Stimulated activated effector memory CD8-positive, alpha-beta T cell treated with anti-CD3 and anti-CD28 coated beads, Interleukin-12 subunit alpha, Interleukin-12 subunit beta, amount 100 ng/mL, for 72 hours (primary cell): ENCODE results near the gene ANO5.

Experiments used
- ATAC-seq: fragments of 150-1000 bp; cut with Tn5 transposase; 2 replicates; pipeline ENCODE4 v1.10.0; 2021
- DNase-seq, 2 donors: peaks; one replicate each; pipeline ENCODE4 v3.0.0; 2021 to 2022; ENCODE audit warnings: low spot score in 2 of 2
- H3K27ac Mint-ChIP-seq: one replicate; pipeline ENCODE4 v1.8.0; 2022; ENCODE audit warnings: mild to moderate bottlenecking, mixed read lengths
- H3K36me3 Mint-ChIP-seq: one replicate; pipeline ENCODE4 v1.8.0; 2022; ENCODE audit warnings: mild to moderate bottlenecking, mixed read lengths
- H3K4me1 Mint-ChIP-seq: one replicate; pipeline ENCODE4 v1.8.0; 2022; ENCODE audit warnings: mixed read lengths
- H3K4me3 Mint-ChIP-seq: one replicate; pipeline ENCODE4 v1.8.0; 2022; ENCODE audit warnings: mild to moderate bottlenecking, mixed read lengths
- H3K9me3 Mint-ChIP-seq: one replicate; pipeline ENCODE4 v1.8.0; 2022; ENCODE audit warnings: mixed read lengths

ANO5 gene

GRCh38 chr11:22190827-22191463, 1.9 kb upstream of the ANO5 start:
- DNase-seq = no peak
- Mint-ChIP-seq H3K4me1 (peaks cover 5% of the 10 kb centered on the region), H3K27ac (no peak overlapping the region), H3K4me3 (no peak overlapping the region), H3K36me3 (no peaks in the 10 kb centered on the region), H3K9me3 (peaks cover 14% of the 10 kb centered on the region)
- no peak for ATAC-seq

- Mint-ChIP-seq H3K4me3 (peak overlapping the region; percentile 37), H3K36me3 (no peaks in the 10 kb centered on the region), H3K4me1 (peaks cover 5% of the 10 kb centered on the region), H3K9me3 (peaks cover 11% of the 10 kb centered on the region), H3K27ac (no peak overlapping the region)
- ATAC-seq (no peak), DNase-seq (no peak)
These were observed 620 bp upstream of the ANO5 start for GRCh38 chr11:22192289-22192641.

- Mint-ChIP-seq H3K27ac (no peak overlapping the region), H3K4me3 (peak overlapping the region; percentile 37), H3K9me3 (peaks cover 14% of the 10 kb centered on the region), H3K36me3 (no peaks in the 10 kb centered on the region), H3K4me1 (peaks cover 5% of the 10 kb centered on the region)
- ATAC-seq (peak; percentile 51), DNase-seq (no peak)
These were observed 615 bp downstream of the ANO5 start for GRCh38 chr11:22193348-22194051.

- no peak for ATAC-seq
- no peak overlapping the region for H3K4me3 Mint-ChIP-seq
- H3K36me3 Mint-ChIP-seq = no peaks in the 10 kb centered on the region
- peaks cover 14% of the 10 kb centered on the region for H3K9me3 Mint-ChIP-seq
- H3K27ac Mint-ChIP-seq = no peak overlapping the region
- no peak for DNase-seq
- H3K4me1 Mint-ChIP-seq = peaks cover 5% of the 10 kb centered on the region
These were observed 1.4 kb downstream of the ANO5 start for GRCh38 chr11:22194306-22194705.

- DNase-seq = no peak
- H3K36me3 Mint-ChIP-seq = no peaks in the 10 kb centered on the region
- H3K4me1 Mint-ChIP-seq = peaks cover 5% of the 10 kb centered on the region
- peaks cover 14% of the 10 kb centered on the region for H3K9me3 Mint-ChIP-seq
- no peak overlapping the region for H3K27ac Mint-ChIP-seq
- no peak overlapping the region for H3K4me3 Mint-ChIP-seq
- no peak for ATAC-seq
These were observed 2.0 kb downstream of the ANO5 start for GRCh38 chr11:22194907-22195306.

GRCh38 chr11:22197139-22198005, 4.5 kb downstream of the ANO5 start:
- no peak for ATAC-seq
- Mint-ChIP-seq H3K27ac (no peak overlapping the region), H3K4me3 (no peak overlapping the region), H3K4me1 (peaks cover 4% of the 10 kb centered on the region), H3K36me3 (no peaks in the 10 kb centered on the region), H3K9me3 (peaks cover 7% of the 10 kb centered on the region)
- DNase-seq = no peak

- Mint-ChIP-seq H3K27ac (no peak overlapping the region), H3K4me3 (no peak overlapping the region), H3K9me3 (peaks cover 9% of the 10 kb centered on the region), H3K36me3 (no peaks in the 10 kb centered on the region), H3K4me1 (no peaks in the 10 kb centered on the region)
- ATAC-seq = no peak
- DNase-seq = no peak
These were observed 6.4 kb downstream of the ANO5 start for GRCh38 chr11:22199243-22199642.

GRCh38 chr11:22203281-22203680, 10.4 kb downstream of the ANO5 start:
- H3K27ac Mint-ChIP-seq = no peak overlapping the region
- ATAC-seq (no peak), DNase-seq (no peak)
- H3K4me3 Mint-ChIP-seq = no peak overlapping the region
- no peaks in the 10 kb centered on the region for H3K36me3 Mint-ChIP-seq
- peaks cover 2% of the 10 kb centered on the region for H3K9me3 Mint-ChIP-seq
- no peaks in the 10 kb centered on the region for H3K4me1 Mint-ChIP-seq

GRCh38 chr11:22207162-22207561, 14.3 kb downstream of the ANO5 start:
- H3K27ac Mint-ChIP-seq = no peak overlapping the region
- no peak for ATAC-seq
- peaks cover 2% of the 10 kb centered on the region for H3K9me3 Mint-ChIP-seq
- no peak for DNase-seq
- no peak overlapping the region for H3K4me3 Mint-ChIP-seq
- no peaks in the 10 kb centered on the region for H3K4me1 Mint-ChIP-seq
- H3K36me3 Mint-ChIP-seq = no peaks in the 10 kb centered on the region

GRCh38 chr11:22208151-22208858, 15.4 kb downstream of the ANO5 start:
- Mint-ChIP-seq H3K4me1 (no peaks in the 10 kb centered on the region), H3K36me3 (no peaks in the 10 kb centered on the region), H3K27ac (no peak overlapping the region), H3K4me3 (no peak overlapping the region), H3K9me3 (no peaks in the 10 kb centered on the region)
- DNase-seq = no peak
- ATAC-seq = no peak

- H3K4me3 Mint-ChIP-seq = no peak overlapping the region
- ATAC-seq = no peak
- no peaks in the 10 kb centered on the region for H3K36me3 Mint-ChIP-seq
- peaks cover 3% of the 10 kb centered on the region for H3K9me3 Mint-ChIP-seq
- H3K4me1 Mint-ChIP-seq = no peaks in the 10 kb centered on the region
- no peak overlapping the region for H3K27ac Mint-ChIP-seq
- no peak for DNase-seq
These were observed 24.1 kb downstream of the ANO5 start for GRCh38 chr11:22216940-22217339.

GRCh38 chr11:22221143-22221542, 28.3 kb downstream of the ANO5 start:
- DNase-seq = no peak
- no peaks in the 10 kb centered on the region for H3K4me1 Mint-ChIP-seq
- ATAC-seq = no peak
- H3K36me3 Mint-ChIP-seq = no peaks in the 10 kb centered on the region
- no peaks in the 10 kb centered on the region for H3K9me3 Mint-ChIP-seq
- H3K4me3 Mint-ChIP-seq = no peak overlapping the region
- H3K27ac Mint-ChIP-seq = no peak overlapping the region

- Mint-ChIP-seq H3K4me1 (no peaks in the 10 kb centered on the region), H3K27ac (no peak overlapping the region), H3K4me3 (no peak overlapping the region), H3K36me3 (no peaks in the 10 kb centered on the region), H3K9me3 (peaks cover 4% of the 10 kb centered on the region)
- no peak for DNase-seq
- no peak for ATAC-seq
These were observed 32.3 kb downstream of the ANO5 start for GRCh38 chr11:22225190-22225589.

GRCh38 chr11:22234743-22235142, 41.9 kb downstream of the ANO5 start:
- H3K27ac Mint-ChIP-seq = no peak overlapping the region
- H3K36me3 Mint-ChIP-seq = no peaks in the 10 kb centered on the region
- H3K4me1 Mint-ChIP-seq = no peaks in the 10 kb centered on the region
- ATAC-seq = no peak
- no peaks in the 10 kb centered on the region for H3K9me3 Mint-ChIP-seq
- DNase-seq = no peak
- no peak overlapping the region for H3K4me3 Mint-ChIP-seq

GRCh38 chr11:22244986-22245592, 52.2 kb downstream of the ANO5 start:
- Mint-ChIP-seq H3K9me3 (no peaks in the 10 kb centered on the region), H3K27ac (no peak overlapping the region), H3K36me3 (no peaks in the 10 kb centered on the region), H3K4me1 (no peaks in the 10 kb centered on the region), H3K4me3 (no peak overlapping the region)
- no peak for DNase-seq
- ATAC-seq = peak; percentile 49
